Measurements from ENCODE around the gene RIMKLB. TPM values are rescaled to one million over a fixed set of nuclear protein-coding genes. Genes with fewer than 3 reads are reported as not detected.

The RIMKLB gene
- total and polyA plus RNA-seq, 2 of the 8 experiments (the other 6 are each of a cell fraction or from before 2014, with no cell fraction given) = 37.8 to 78.2 TPM

- no peak for TF ChIP-seq TBP (IDR thresholded peaks at IDR 0.05; ENCODE audit: low read depth, low read length)
- no peak for TF ChIP-seq SP4 (IDR thresholded peaks at IDR 0.05; ENCODE audit: low read length)
- no peak for TF ChIP-seq CHD1 (IDR thresholded peaks at IDR 0.05; ENCODE audit: low read depth, low read length)
- TF ChIP-seq EGR1 (IDR thresholded peaks at IDR 0.05; ENCODE audit: borderline replicate concordance, low read depth, low read length) = no peak
- no peak for TF ChIP-seq JUND (IDR thresholded peaks at IDR 0.05; ENCODE audit: low read length)
- TF ChIP-seq NANOG (IDR thresholded peaks at IDR 0.05; ENCODE audit: insufficient read depth, low read depth, low read length, poor library complexity, severe bottlenecking) = no peak
Observed at GRCh38 chr12:8816448-8817050, 118.8 kb downstream of the RIMKLB start (continued).

All from H1 (cell line).